ENCODE data around the gene GALNT6. TPM values are rescaled to one million over a fixed set of nuclear protein-coding genes. Genes with fewer than 3 reads are reported as not detected.

The GALNT6 gene
- total RNA-seq, 2 experiments from 2014 or later, result 17.8 to 18.6 TPM

GRCh38 chr12:51372021-51372420 lies 19.2 kb downstream of the GALNT6 start:
- CTCF ChIA-PET, result interaction anchor here (1.1 to 1.7 kb wide), 2 partner anchors 23 to 49 kb away, joined by 4 to 5 read pairs; no protein-coding TSS in a partner anchor
- no peaks in the 10 kb centered on the region for H3K27me3 Mint-ChIP-seq
- POLR2A ChIA-PET, result interaction anchor here (1.3 to 1.6 kb wide), 2 partner anchors 19 to 23 kb away, joined by 4 to 5 read pairs; partner anchors contain the start of gene GALNT6
- H3K9me3 Mint-ChIP-seq, result no peaks in the 10 kb centered on the region
- H3K4me3 Mint-ChIP-seq, result no peak overlapping the region
- peaks cover 68% of the 10 kb centered on the region for H3K4me1 Mint-ChIP-seq
- peaks cover 43% of the 10 kb centered on the region for H3K36me3 Mint-ChIP-seq (ENCODE audit: low read depth)
- no peak overlapping the region for H3K27ac Mint-ChIP-seq
- DNase-seq, result no peak

GRCh38 chr12:51371295-51371953 lies 19.8 kb downstream of the GALNT6 start:
- H3K27me3 Mint-ChIP-seq, result no peaks in the 10 kb centered on the region
- H3K9me3 Mint-ChIP-seq, result no peaks in the 10 kb centered on the region
- no peak overlapping the region for H3K4me3 Mint-ChIP-seq
- H3K4me1 Mint-ChIP-seq, result peaks cover 68% of the 10 kb centered on the region
- ChIA-PET CTCF (interaction anchor here (1.1 to 1.7 kb wide), 2 partner anchors 22 to 49 kb away, joined by 4 to 5 read pairs; no protein-coding TSS in a partner anchor), POLR2A (interaction anchor here (1.3 to 1.6 kb wide), 2 partner anchors 20 to 23 kb away, joined by 4 to 5 read pairs; partner anchors contain the start of gene GALNT6)
- H3K27ac Mint-ChIP-seq, result no peak overlapping the region
- H3K36me3 Mint-ChIP-seq (ENCODE audit: low read depth), result peaks cover 44% of the 10 kb centered on the region
- no peak for DNase-seq

- DNase-seq, result no peak
- ChIA-PET POLR2A (no interaction called here), CTCF (interaction anchor here (1.7 kb wide), 1 partner anchor 21 kb away, joined by 4 read pairs; no protein-coding TSS in a partner anchor)
- Mint-ChIP-seq H3K27me3 (no peaks in the 10 kb centered on the region), H3K9me3 (no peaks in the 10 kb centered on the region), H3K36me3 (ENCODE audit: low read depth) (peaks cover 45% of the 10 kb centered on the region), H3K4me3 (no peak overlapping the region), H3K27ac (no peak overlapping the region), H3K4me1 (peaks cover 68% of the 10 kb centered on the region)
Measured at GRCh38 chr12:51370667-51371066, 20.5 kb downstream of the GALNT6 start.

GRCh38 chr12:51369581-51369980 lies 21.6 kb downstream of the GALNT6 start:
- no peaks in the 10 kb centered on the region for H3K27me3 Mint-ChIP-seq
- H3K4me3 Mint-ChIP-seq, result peak overlapping the region; percentile 25
- DNase-seq, result no peak
- peaks cover 38% of the 10 kb centered on the region for H3K36me3 Mint-ChIP-seq (ENCODE audit: low read depth)
- peak overlapping the region; percentile 74 for H3K27ac Mint-ChIP-seq
- peaks cover 61% of the 10 kb centered on the region for H3K4me1 Mint-ChIP-seq
- POLR2A ChIA-PET, result interaction anchor here (0.8 to 1.7 kb wide), 14 partner anchors 9 to 606 kb away, joined by 3 to 34 read pairs (median 5); partner anchors contain the start of genes ATF1, DAZAP2, GALNT6 and LETMD1
- H3K9me3 Mint-ChIP-seq, result no peaks in the 10 kb centered on the region
- CTCF ChIA-PET, result interaction anchor here (0.7 to 1.6 kb wide), 9 partner anchors 9 to 602 kb away, joined by 3 to 6 read pairs (median 4); partner anchors contain the start of gene GALNT6

- H3K27me3 Mint-ChIP-seq, result no peaks in the 10 kb centered on the region
- H3K4me3 Mint-ChIP-seq, result peak overlapping the region; percentile 25
- peaks cover 57% of the 10 kb centered on the region for H3K4me1 Mint-ChIP-seq
- H3K9me3 Mint-ChIP-seq, result no peaks in the 10 kb centered on the region
- DNase-seq, result peak; percentile 93
- POLR2A ChIA-PET, result interaction anchor here (0.8 to 1.7 kb wide), 14 partner anchors 8 to 605 kb away, joined by 3 to 34 read pairs (median 5); partner anchors contain the start of genes ATF1, DAZAP2, GALNT6 and LETMD1
- peak overlapping the region; percentile 74 for H3K27ac Mint-ChIP-seq
- H3K36me3 Mint-ChIP-seq (ENCODE audit: low read depth), result peaks cover 37% of the 10 kb centered on the region
- CTCF ChIA-PET, result interaction anchor here (0.7 to 1.6 kb wide), 12 partner anchors 9 to 656 kb away, joined by 3 to 6 read pairs (median 4); partner anchors contain the start of gene GALNT6
Measured at GRCh38 chr12:51368640-51369517, 22.3 kb downstream of the GALNT6 start.

- no peak for DNase-seq
- ChIA-PET CTCF (interaction anchor here (0.7 to 1.4 kb wide), 3 partner anchors 9 to 46 kb away, joined by 3 to 4 read pairs (median 3); no protein-coding TSS in a partner anchor), POLR2A (no interaction called here)
- Mint-ChIP-seq H3K4me3 (no peak overlapping the region), H3K9me3 (no peaks in the 10 kb centered on the region), H3K36me3 (ENCODE audit: low read depth) (peaks cover 14% of the 10 kb centered on the region), H3K27me3 (no peaks in the 10 kb centered on the region), H3K27ac (no peak overlapping the region), H3K4me1 (peaks cover 33% of the 10 kb centered on the region)
Measured at GRCh38 chr12:51365276-51365675, 25.9 kb downstream of the GALNT6 start.

GRCh38 chr12:51364001-51364400 lies 27.2 kb downstream of the GALNT6 start:
- Mint-ChIP-seq H3K36me3 (ENCODE audit: low read depth) (peaks cover 14% of the 10 kb centered on the region), H3K27ac (no peak overlapping the region)

GRCh38 chr12:51362747-51363342 lies 28.4 kb downstream of the GALNT6 start:
- Mint-ChIP-seq H3K36me3 (ENCODE audit: low read depth) (peaks cover 17% of the 10 kb centered on the region), H3K9me3 (no peaks in the 10 kb centered on the region), H3K27me3 (no peaks in the 10 kb centered on the region), H3K4me1 (peaks cover 10% of the 10 kb centered on the region), H3K27ac (no peak overlapping the region), H3K4me3 (no peak overlapping the region)
- ChIA-PET CTCF (no interaction called here), POLR2A (no interaction called here)
- no peak for DNase-seq

More at GRCh38 chr12:51364001-51364400, 27.2 kb downstream of the GALNT6 start:
- ChIA-PET CTCF (no interaction called here), POLR2A (no interaction called here)
- Mint-ChIP-seq H3K4me3 (no peak overlapping the region), H3K4me1 (peaks cover 20% of the 10 kb centered on the region), H3K27me3 (no peaks in the 10 kb centered on the region), H3K9me3 (no peaks in the 10 kb centered on the region)
- no peak for DNase-seq

- H3K9me3 Mint-ChIP-seq, result no peaks in the 10 kb centered on the region
- no peaks in the 10 kb centered on the region for H3K27me3 Mint-ChIP-seq
- H3K27ac Mint-ChIP-seq, result no peak overlapping the region
- DNase-seq, result no peak
- H3K36me3 Mint-ChIP-seq (ENCODE audit: low read depth), result peaks cover 20% of the 10 kb centered on the region
- H3K4me3 Mint-ChIP-seq, result no peak overlapping the region
- CTCF ChIA-PET, result interaction anchor here (0.7 kb wide), 1 partner anchor 411 kb away, joined by 3 read pairs; no protein-coding TSS in a partner anchor
- POLR2A ChIA-PET, result no interaction called here
- H3K4me1 Mint-ChIP-seq, result peaks cover 5% of the 10 kb centered on the region
Measured at GRCh38 chr12:51362307-51362706, 28.9 kb downstream of the GALNT6 start.

GRCh38 chr12:51361161-51362016 lies 29.8 kb downstream of the GALNT6 start:
- no peaks in the 10 kb centered on the region for H3K27me3 Mint-ChIP-seq
- peaks cover 26% of the 10 kb centered on the region for H3K36me3 Mint-ChIP-seq (ENCODE audit: low read depth)
- H3K4me1 Mint-ChIP-seq, result peaks cover 5% of the 10 kb centered on the region
- no peaks in the 10 kb centered on the region for H3K9me3 Mint-ChIP-seq
- ChIA-PET CTCF (interaction anchor here (0.8 to 1.2 kb wide), 3 partner anchors 9 to 536 kb away, joined by 3 to 4 read pairs (median 3); no protein-coding TSS in a partner anchor), POLR2A (interaction anchor here (1.8 kb wide), 1 partner anchor 8 kb away, joined by 5 read pairs; no protein-coding TSS in a partner anchor)
- H3K27ac Mint-ChIP-seq, result no peak overlapping the region
- no peak for DNase-seq
- no peak overlapping the region for H3K4me3 Mint-ChIP-seq

- no peak overlapping the region for H3K27ac Mint-ChIP-seq
- no peak overlapping the region for H3K4me3 Mint-ChIP-seq
- CTCF ChIA-PET, result interaction anchor here (0.8 to 1.2 kb wide), 2 partner anchors 19 to 535 kb away, joined by 3 to 4 read pairs; no protein-coding TSS in a partner anchor
Measured at GRCh38 chr12:51360315-51360714, 30.9 kb downstream of the GALNT6 start.

More at GRCh38 chr12:51360315-51360714, 30.9 kb downstream of the GALNT6 start:
- H3K9me3 Mint-ChIP-seq, result no peaks in the 10 kb centered on the region
- H3K36me3 Mint-ChIP-seq (ENCODE audit: low read depth), result peaks cover 24% of the 10 kb centered on the region
- POLR2A ChIA-PET, result interaction anchor here (1.8 kb wide), 1 partner anchor 9 kb away, joined by 5 read pairs; no protein-coding TSS in a partner anchor
- no peak for DNase-seq
- H3K4me1 Mint-ChIP-seq, result peaks cover 5% of the 10 kb centered on the region
- no peaks in the 10 kb centered on the region for H3K27me3 Mint-ChIP-seq

Measured in activated CD4-positive, alpha-beta memory T cell treated with anti-CD3 and anti-CD28 coated beads, Interleukin-2, amount 10 ng/mL, durations not matched to agents 7 days and 5 days (primary cell).